Suprapubic skin (tissue), 4 donors: Measurements from ENCODE around the gene TPRG1L. TPM values are rescaled to one million over a fixed set of nuclear protein-coding genes. Genes with fewer than 3 reads are reported as not detected.
"Not testable (repeated sequence)": the region's sequence is repeated elsewhere in the genome, so short reads cannot be mapped to it uniquely, and the experiment has no call there.

Experiments
- DNase-seq, 2 donors: peaks; one replicate each; pipeline ENCODE4 v3.0.0-alpha.2; 2019; ENCODE audit warnings: low spot score in 2 of 2
- H3K27ac ChIP-seq: fragments of 200-600 bp; sonication (generic); one replicate; pipeline ENCODE4 v1.5.1; 2019
- H3K27me3 ChIP-seq: fragments of 200-600 bp; sonication (generic); one replicate; pipeline ENCODE4 v1.5.1; 2019
- H3K36me3 ChIP-seq: fragments of 200-600 bp; sonication (generic); one replicate; pipeline ENCODE4 v1.5.1; 2019
- H3K4me1 ChIP-seq: fragments of 200-600 bp; sonication (generic); one replicate; pipeline ENCODE4 v1.5.1; 2019
- H3K4me3 ChIP-seq: fragments of 200-600 bp; sonication (generic); one replicate; pipeline ENCODE4 v1.5.1; 2019; ENCODE audit warnings: mild to moderate bottlenecking
- H3K9me3 ChIP-seq: fragments of 200-600 bp; sonication (generic); one replicate; pipeline ENCODE4 v1.5.1; 2019
- CTCF ChIP-seq, 2 donors: fragments of 200-600 bp in 1 of 2; fragments of 450-650 bp in 1 of 2; sonication (generic) in 1 of 2; IDR thresholded peaks; one replicate each; pipeline ENCODE4 v1.5.1; 2016 to 2019; ENCODE audit warnings: antibody characterized with exemption in 2 of 2, mild to moderate bottlenecking in 1 of 2, moderate library complexity in 1 of 2
- EP300 ChIP-seq: sonication (generic); formaldehyde crosslinking; IDR thresholded peaks from one replicate; pipeline ENCODE4 v1.6.1; 2017; ENCODE audit warnings: antibody characterized with exemption
- POLR2A ChIP-seq, 2 donors: fragments of 450-650 bp; IDR thresholded peaks; one replicate each; pipeline ENCODE4 v1.6.1; 2017; ENCODE audit warnings: antibody characterized with exemption in 2 of 2, mild to moderate bottlenecking in 2 of 2, moderate library complexity in 2 of 2
- POLR2AphosphoS5 ChIP-seq, 3 donors: sonication (generic); formaldehyde crosslinking; IDR thresholded peaks; one replicate each; pipeline ENCODE4 v1.6.1; 2017; ENCODE audit warnings: antibody characterized with exemption in 3 of 3
- WGBS: methylation state at CpG from one replicate; pipeline ENCODE4 v1.1.5; 2018; 5-methylcytosine and 5-hydroxymethylcytosine counted together
- total RNA-seq, 4 donors: library from RNA; depleted of rRNA; stranded (reverse); fragments of >200 nt; gene quantifications; one replicate each; pipeline ENCODE4 v1.1.0, GENCODE V29; 2016

The TPRG1L gene
- total RNA-seq, 4 donors from 2014 or later = 36.9 to 52.6 (median 44.8) TPM

- Histone ChIP-seq H3K27me3 (peaks cover 6% of the 10 kb centered on the region), H3K4me3 (no peak overlapping the region), H3K9me3 (no peaks in the 10 kb centered on the region), H3K36me3 (no peaks in the 10 kb centered on the region), H3K4me1 (no peaks in the 10 kb centered on the region), H3K27ac (no peak overlapping the region)
- WGBS = 80% methylated on average over 7 of the region's 7 CpGs
- DNase-seq = no peak
- TF ChIP-seq POLR2A (IDR thresholded peaks at IDR 0.05) (no peak), EP300 (no peak), POLR2AphosphoS5 (IDR thresholded peaks at IDR 0.05) (no peak), CTCF (IDR thresholded peaks at IDR 0.05) (no peak)
Measured at GRCh38 chr1:3584915-3585314, 39.9 kb upstream of the TPRG1L start.

- 75% methylated on average over 6 of the region's 6 CpGs for WGBS
- not testable (repeated sequence) for H3K27me3 ChIP-seq, H3K4me3 ChIP-seq, H3K9me3 ChIP-seq, DNase-seq, H3K4me1 ChIP-seq, H3K36me3 ChIP-seq, H3K27ac ChIP-seq
Measured at GRCh38 chr1:3585353-3585868, 39.4 kb upstream of the TPRG1L start.

GRCh38 chr1:3585940-3586568 lies 38.8 kb upstream of the TPRG1L start:
- WGBS = 85% methylated on average over 16 of the region's 19 CpGs

GRCh38 chr1:3586986-3587759 lies 37.6 kb upstream of the TPRG1L start:
- no peak for TF ChIP-seq POLR2A (IDR thresholded peaks at IDR 0.05)
- no peak for TF ChIP-seq POLR2AphosphoS5 (IDR thresholded peaks at IDR 0.05)
- no peak for TF ChIP-seq EP300
- no peak for TF ChIP-seq CTCF (IDR thresholded peaks at IDR 0.05)

More at GRCh38 chr1:3585940-3586568, 38.8 kb upstream of the TPRG1L start:
- H3K9me3 ChIP-seq = no peaks in the 10 kb centered on the region
- no peak for TF ChIP-seq POLR2AphosphoS5 (IDR thresholded peaks at IDR 0.05)
- no peak for TF ChIP-seq EP300
- no peak for TF ChIP-seq POLR2A (IDR thresholded peaks at IDR 0.05)
- TF ChIP-seq CTCF (IDR thresholded peaks at IDR 0.05) = no peak
- no peaks in the 10 kb centered on the region for H3K36me3 ChIP-seq
- H3K27ac ChIP-seq = no peak overlapping the region
- no peaks in the 10 kb centered on the region for H3K4me1 ChIP-seq
- no peak for DNase-seq
- peaks cover 6% of the 10 kb centered on the region for H3K27me3 ChIP-seq
- H3K4me3 ChIP-seq = no peak overlapping the region

GRCh38 chr1:3588395-3588794 lies 36.4 kb upstream of the TPRG1L start:
- Histone ChIP-seq H3K4me3 (no peak overlapping the region), H3K27me3 (no peaks in the 10 kb centered on the region), H3K9me3 (no peaks in the 10 kb centered on the region), H3K27ac (no peak overlapping the region), H3K36me3 (no peaks in the 10 kb centered on the region), H3K4me1 (no peaks in the 10 kb centered on the region)
- no peak for DNase-seq
- TF ChIP-seq POLR2AphosphoS5 (IDR thresholded peaks at IDR 0.05) (no peak), POLR2A (IDR thresholded peaks at IDR 0.05) (no peak), CTCF (IDR thresholded peaks at IDR 0.05) (no peak), EP300 (no peak)
- 60% methylated on average over 1 of the region's 5 CpGs for WGBS

More at GRCh38 chr1:3586986-3587759, 37.6 kb upstream of the TPRG1L start:
- H3K4me3 ChIP-seq = no peak overlapping the region
- H3K27me3 ChIP-seq = no peaks in the 10 kb centered on the region
- no peak for DNase-seq
- WGBS = 78% methylated on average over 24 of the region's 24 CpGs
- H3K36me3 ChIP-seq = no peaks in the 10 kb centered on the region
- no peak overlapping the region for H3K27ac ChIP-seq
- no peaks in the 10 kb centered on the region for H3K9me3 ChIP-seq
- H3K4me1 ChIP-seq = no peaks in the 10 kb centered on the region
